K562 (cell line): Measurements from ENCODE around the gene NKX1-2. TPM values are rescaled to one million over a fixed set of nuclear protein-coding genes. Genes with fewer than 3 reads are reported as not detected.

Experiments
- EP400 ChIP-seq: fragments of 450-650 bp; IDR thresholded peaks from 2 replicates; pipeline ENCODE4 v1.6.1; 2017; ENCODE audit warnings: antibody characterized with exemption, mild to moderate bottlenecking, moderate library complexity
- FOS ChIP-seq: IDR thresholded peaks from 3 replicates; pipeline ENCODE4 v1.6.1; 2011; ENCODE audit not compliant: insufficient read length; ENCODE audit errors: extremely low read depth
- MNT ChIP-seq, 2 experiments: fragments of 450-650 bp; conservative IDR thresholded peaks; 2 replicates each; pipeline ENCODE4 v1.6.1; 2017; ENCODE audit warnings: mild to moderate bottlenecking in 2 of 2, moderate library complexity in 2 of 2
- MTA3 ChIP-seq: fragments of 450-650 bp; formaldehyde crosslinking; IDR thresholded peaks from 2 replicates; pipeline ENCODE4 v1.6.1; 2017; ENCODE audit warnings: mild to moderate bottlenecking, borderline replicate concordance
- NKRF ChIP-seq: fragments of 450-650 bp; IDR thresholded peaks from 2 replicates; pipeline ENCODE4 v1.6.1; 2016; ENCODE audit warnings: borderline replicate concordance
- RBM14 ChIP-seq: fragments of 200-400 bp; formaldehyde crosslinking; IDR thresholded peaks from 2 replicates; pipeline ENCODE4 v1.6.1; 2018; ENCODE audit warnings: low read depth, mild to moderate bottlenecking, low read length, moderate library complexity, borderline replicate concordance; ENCODE audit not compliant: insufficient read depth
- RBM25 ChIP-seq: fragments of 200-400 bp; formaldehyde crosslinking; IDR thresholded peaks from 2 replicates; pipeline ENCODE4 v1.6.1; 2018; ENCODE audit warnings: low read length, low read depth, moderate library complexity; ENCODE audit not compliant: severe bottlenecking
- SP2 ChIP-seq: IDR thresholded peaks from 2 replicates; pipeline ENCODE4 v1.6.1; 2011; ENCODE audit warnings: mild to moderate bottlenecking, low read depth, low read length, moderate library complexity; ENCODE audit not compliant: poor library complexity, severe bottlenecking; ENCODE audit errors: extremely low read depth
- TAF9B ChIP-seq: fragments of 450-650 bp; IDR thresholded peaks from 2 replicates; pipeline ENCODE4 v1.6.1; 2018; ENCODE audit warnings: mild to moderate bottlenecking; ENCODE audit not compliant: partially characterized antibody
- VEZF1 ChIP-seq: fragments of 200-800 bp; sonication (Bioruptor generic); IDR thresholded peaks from 2 replicates; pipeline ENCODE4 v1.6.1; 2017; ENCODE audit warnings: missing genetic modification characterization, missing compliant biosample characterization
- ZMIZ1 ChIP-seq, 2 experiments: fragments of 150-350 bp in 1 of 2; IDR thresholded peaks; 2 replicates each; pipeline ENCODE4 v1.6.1; 2012 to 2016; ENCODE audit warnings: low read depth in 2 of 2, low read length in 2 of 2, mild to moderate bottlenecking in 1 of 2, moderate library complexity in 1 of 2
- polyA plus RNA-seq, 8 experiments: library from polyadenylated mRNA; depleted of rRNA in 4 of 8; stranded (reverse) in 5 of 8; unstranded in 3 of 8; fragments of >200 nt; fragmentation: Nextera tagmentation in 2 of 8; fragmentation: Illumina TruSeq in 1 of 8; extraction: Ambion mirVana in 2 of 8; extraction: Trizol in 1 of 8; gene quantifications; 2 replicates each; pipeline versions ENCODE4 v1.2.1 to v1.2.3, GENCODE V29; 2011 to 2014; ENCODE audit warnings: inconsistent platforms in 1 of 8, missing spikeins in 1 of 8
- total RNA-seq, 7 experiments: library from RNA; depleted of rRNA in 6 of 7; stranded (reverse); fragments of >200 nt in 6 of 7; fragmentation: Illumina TruSeq in 2 of 7; extraction: Trizol in 2 of 7; gene quantifications; 2 replicates each; pipeline versions ENCODE4 v1.2.1 to v1.2.3, GENCODE V29; 2011 to 2021; ENCODE audit warnings: low replicate concordance in 1 of 7
- TF ChIP-seq, protein P1 (sequence below): fragments of 450-650 bp; formaldehyde crosslinking; IDR thresholded peaks from 2 replicates; pipeline ENCODE4 v1.4.0; 2022; ENCODE audit warnings: mild to moderate bottlenecking, moderate library complexity
- TF ChIP-seq, protein P2 (sequence below), 2 experiments: IDR thresholded peaks; 2 replicates each; pipeline ENCODE4 v1.6.1; 2011; ENCODE audit warnings: borderline replicate concordance in 1 of 2, control low read depth in 1 of 2, low read depth in 1 of 2, low read length in 1 of 2, mild to moderate bottlenecking in 1 of 2, mixed read lengths in 1 of 2, moderate library complexity in 1 of 2; ENCODE audit not compliant: insufficient read depth in 1 of 2, insufficient read length in 1 of 2, poor library complexity in 1 of 2, severe bottlenecking in 1 of 2; ENCODE audit errors: extremely low read depth in 1 of 2

The NKX1-2 gene
- total and polyA plus RNA-seq, 9 of the 15 experiments (the other 6 are each of a cell fraction or from before 2014, with no cell fraction given) = not detected

GRCh38 chr10:124418726-124419501 is 30.9 kb downstream of the NKX1-2 start, which contains the start of gene OAT (continued):
- TF ChIP-seq FOS (peak; percentile 63), MTA3 (peak; percentile 98), VEZF1 (CRISPR knock-in tag) (0 out of 2 replicates have a peak, but pooled peaks have one; percentile 19), RBM25 (peak; percentile 44), ZMIZ1 (IDR thresholded peaks at IDR 0.05; ENCODE audit: low read depth in 2 of 2, low read length in 2 of 2) (peak in 1 of 2 experiments; percentile 64; a peak in 1 of 4 replicates), SP2 (peak; percentile 26), MNT (conservative IDR thresholded peaks at IDR 0.05) (peak; percentile 79 to 88), EP400 (peak; percentile 25), RBM14 (no peak), TAF9B (peak; percentile 21), NKRF (peak; percentile 23; the same call in 1 of the 2 replicates)
- TF ChIP-seq, protein P1, sequence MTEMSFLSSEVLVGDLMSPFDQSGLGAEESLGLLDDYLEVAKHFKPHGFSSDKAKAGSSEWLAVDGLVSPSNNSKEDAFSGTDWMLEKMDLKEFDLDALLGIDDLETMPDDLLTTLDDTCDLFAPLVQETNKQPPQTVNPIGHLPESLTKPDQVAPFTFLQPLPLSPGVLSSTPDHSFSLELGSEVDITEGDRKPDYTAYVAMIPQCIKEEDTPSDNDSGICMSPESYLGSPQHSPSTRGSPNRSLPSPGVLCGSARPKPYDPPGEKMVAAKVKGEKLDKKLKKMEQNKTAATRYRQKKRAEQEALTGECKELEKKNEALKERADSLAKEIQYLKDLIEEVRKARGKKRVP (CRISPR knock-in tag) = no peak
- TF ChIP-seq, protein P2, sequence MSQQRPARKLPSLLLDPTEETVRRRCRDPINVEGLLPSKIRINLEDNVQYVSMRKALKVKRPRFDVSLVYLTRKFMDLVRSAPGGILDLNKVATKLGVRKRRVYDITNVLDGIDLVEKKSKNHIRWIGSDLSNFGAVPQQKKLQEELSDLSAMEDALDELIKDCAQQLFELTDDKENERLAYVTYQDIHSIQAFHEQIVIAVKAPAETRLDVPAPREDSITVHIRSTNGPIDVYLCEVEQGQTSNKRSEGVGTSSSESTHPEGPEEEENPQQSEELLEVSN (IDR thresholded peaks at IDR 0.05; ENCODE audit: borderline replicate concordance in 1 of 2, extremely low read depth in 1 of 2, insufficient read depth in 1 of 2, insufficient read length in 1 of 2, low read depth in 1 of 2, low read length in 1 of 2, poor library complexity in 1 of 2, severe bottlenecking in 1 of 2) = peak; percentile 31 to 52
